Measurements from ENCODE around the gene METTL25B.
A peak's percentile ranks its signal among the peaks of the same experiment; 100 is the strongest.
"Not testable (repeated sequence)": the region's sequence is repeated elsewhere in the genome, so short reads cannot be mapped to it uniquely, and the experiment has no call there.

The METTL25B gene

DNA sequence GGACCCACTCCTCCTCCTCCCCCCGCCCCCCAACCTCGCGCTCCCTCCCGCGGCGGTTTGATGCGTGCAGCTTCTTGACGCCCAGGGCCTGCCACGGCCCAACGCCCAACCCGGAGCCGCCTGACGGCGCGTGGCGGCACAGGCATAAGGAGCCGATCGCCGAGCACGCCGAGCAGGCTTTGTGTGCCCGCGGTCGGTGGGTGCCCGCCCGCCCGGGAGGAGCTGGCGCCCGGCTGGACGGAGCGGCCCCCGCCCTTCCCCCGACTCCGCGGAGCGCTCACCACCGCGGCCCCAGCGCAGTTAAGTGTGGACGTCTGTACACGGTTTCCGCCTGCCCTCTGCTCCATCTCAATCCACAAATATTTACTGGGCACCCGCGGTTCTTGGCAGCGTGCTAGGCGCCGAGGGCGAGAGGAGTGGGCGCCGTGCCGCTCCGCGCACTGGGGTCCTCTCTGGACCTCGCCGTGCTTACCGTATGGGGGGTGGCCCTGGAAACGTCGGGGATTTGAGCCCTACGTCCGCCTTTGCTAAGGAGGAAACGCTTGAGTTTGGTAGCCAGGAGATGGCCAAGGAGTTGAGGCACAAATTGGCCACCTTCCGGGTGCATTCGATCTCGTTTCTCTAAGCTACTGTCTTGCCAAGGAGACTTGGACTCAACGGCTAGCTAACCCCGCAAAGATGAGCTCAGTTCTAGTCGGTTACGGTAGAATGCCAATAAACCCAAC lies 23.6 kb downstream of the METTL25B start:
- Histone ChIP-seq H3K4me1 (ENCODE audit: control insufficient read depth, insufficient read depth, low read length) (peaks cover 45% of the 10 kb centered on the region), H3K9me3 (ENCODE audit: control insufficient read depth, low read length) (no peaks in the 10 kb centered on the region)
- peak; percentile 99 for DNase-seq (ENCODE audit: low read depth)

DNA sequence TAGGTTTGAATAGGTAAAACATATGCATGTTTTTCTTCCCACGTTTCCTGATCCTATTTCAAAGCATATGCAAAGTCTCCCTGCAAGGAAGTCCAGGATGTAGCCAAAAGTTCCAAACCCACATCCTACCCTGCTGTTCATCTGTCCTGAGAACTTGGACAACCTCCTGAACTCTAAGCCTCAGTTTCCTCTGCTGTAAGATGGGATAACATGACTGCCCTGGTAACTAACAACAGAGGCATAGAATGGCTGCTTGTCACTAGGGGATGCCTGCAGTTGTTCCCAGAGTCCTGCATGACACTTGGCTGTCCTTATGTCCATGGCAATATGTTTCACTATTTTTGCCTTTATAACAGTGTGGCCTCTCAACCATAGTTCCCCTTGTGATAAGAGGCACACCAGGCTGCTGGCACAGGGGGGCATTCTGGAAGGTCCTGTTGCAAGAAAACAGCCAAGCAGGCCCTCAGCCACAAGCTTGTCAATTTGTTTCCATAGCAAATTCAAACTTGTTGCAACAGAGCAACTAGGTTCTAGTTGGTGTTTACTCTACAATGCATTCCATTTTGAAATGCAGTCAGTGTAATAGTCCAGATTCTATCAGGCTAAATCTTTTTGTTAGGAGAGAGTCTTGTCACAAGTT lies 24.7 kb downstream of the METTL25B start:
- peaks cover 37% of the 10 kb centered on the region for H3K4me1 ChIP-seq (ENCODE audit: control insufficient read depth, insufficient read depth, low read length)
- H3K4me3 ChIP-seq (ENCODE audit: low read length) = peak overlapping the region; percentile 94
- DNase-seq (ENCODE audit: low read depth) = peak; percentile 89
- H3K27me3 ChIP-seq (replicated peaks; ENCODE audit: control insufficient read depth, insufficient read depth, low read length) = no peaks in the 10 kb centered on the region
- H3K9me3 ChIP-seq (ENCODE audit: control insufficient read depth, low read length) = no peaks in the 10 kb centered on the region
- H3K9ac ChIP-seq (ENCODE audit: low read length) = peak overlapping the region; percentile 97
- H3K36me3 ChIP-seq (ENCODE audit: control insufficient read depth, insufficient read depth, low read length, severe bottlenecking) = no peaks in the 10 kb centered on the region

More for the DNA sequence above, 23.6 kb downstream of the METTL25B start:
- no peaks in the 10 kb centered on the region for H3K36me3 ChIP-seq (ENCODE audit: control insufficient read depth, insufficient read depth, low read length, severe bottlenecking)
- H3K4me3 ChIP-seq (ENCODE audit: low read length) = peak overlapping the region; percentile 94
- H3K27me3 ChIP-seq (replicated peaks; ENCODE audit: control insufficient read depth, insufficient read depth, low read length) = no peaks in the 10 kb centered on the region
- H3K9ac ChIP-seq (ENCODE audit: low read length) = peak overlapping the region; percentile 97

DNA sequence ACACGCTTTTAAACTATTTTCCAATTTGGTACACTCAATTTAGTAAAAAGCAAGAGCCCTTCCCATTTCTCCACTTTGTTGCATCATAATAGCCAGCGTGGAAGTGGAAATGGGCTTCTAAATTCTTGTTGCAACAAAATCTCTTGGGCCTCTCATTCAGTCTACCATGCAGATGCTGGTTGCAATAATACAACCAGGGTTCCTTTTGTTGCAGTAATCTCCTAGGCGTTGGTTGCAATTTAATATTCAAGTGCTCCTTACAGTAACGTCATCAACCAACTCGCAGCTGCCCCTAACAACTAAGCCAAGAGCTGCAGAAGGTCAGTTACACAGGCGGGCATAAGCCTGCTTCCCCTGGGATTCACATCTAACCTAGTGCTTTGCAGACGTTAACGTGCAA lies 25.9 kb downstream of the METTL25B start:
- DNase-seq (ENCODE audit: low read depth) = no peak
- Histone ChIP-seq H3K9me3 (ENCODE audit: control insufficient read depth, low read length) (no peaks in the 10 kb centered on the region), H3K27me3 (replicated peaks; ENCODE audit: control insufficient read depth, insufficient read depth, low read length) (no peaks in the 10 kb centered on the region), H3K4me3 (ENCODE audit: low read length) (no peak overlapping the region), H3K9ac (ENCODE audit: low read length) (no peak overlapping the region), H3K4me1 (ENCODE audit: control insufficient read depth, insufficient read depth, low read length) (peaks cover 24% of the 10 kb centered on the region), H3K36me3 (ENCODE audit: control insufficient read depth, insufficient read depth, low read length, severe bottlenecking) (no peaks in the 10 kb centered on the region)

DNA sequence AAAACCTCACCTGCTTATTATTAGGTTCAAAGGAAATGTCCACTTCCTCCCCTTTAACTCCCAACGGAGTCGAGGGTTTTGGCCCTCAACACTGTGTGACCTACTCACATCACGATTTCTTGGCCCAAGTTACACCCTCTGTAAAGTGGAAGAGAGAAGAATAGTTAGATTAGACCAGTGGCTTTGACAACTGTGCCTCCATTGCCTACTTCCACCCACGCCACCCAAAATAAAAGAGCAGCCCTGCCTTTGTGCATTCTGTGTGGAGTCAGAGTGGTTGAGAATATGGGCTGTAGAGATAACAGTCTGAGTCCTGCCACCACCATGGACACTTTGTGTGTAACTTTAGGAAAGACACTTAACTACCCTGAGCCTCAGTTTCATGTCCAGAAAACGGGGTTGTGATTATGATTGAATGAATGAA lies 27.3 kb downstream of the METTL25B start:
- Histone ChIP-seq H3K9me3 (ENCODE audit: control insufficient read depth, low read length) (no peaks in the 10 kb centered on the region), H3K4me1 (ENCODE audit: control insufficient read depth, insufficient read depth, low read length) (peaks cover 17% of the 10 kb centered on the region), H3K4me3 (ENCODE audit: low read length) (no peak overlapping the region), H3K9ac (ENCODE audit: low read length) (no peak overlapping the region), H3K36me3 (ENCODE audit: control insufficient read depth, insufficient read depth, low read length, severe bottlenecking) (no peaks in the 10 kb centered on the region), H3K27me3 (replicated peaks; ENCODE audit: control insufficient read depth, insufficient read depth, low read length) (no peaks in the 10 kb centered on the region)
- no peak for DNase-seq (ENCODE audit: low read depth)

DNA sequence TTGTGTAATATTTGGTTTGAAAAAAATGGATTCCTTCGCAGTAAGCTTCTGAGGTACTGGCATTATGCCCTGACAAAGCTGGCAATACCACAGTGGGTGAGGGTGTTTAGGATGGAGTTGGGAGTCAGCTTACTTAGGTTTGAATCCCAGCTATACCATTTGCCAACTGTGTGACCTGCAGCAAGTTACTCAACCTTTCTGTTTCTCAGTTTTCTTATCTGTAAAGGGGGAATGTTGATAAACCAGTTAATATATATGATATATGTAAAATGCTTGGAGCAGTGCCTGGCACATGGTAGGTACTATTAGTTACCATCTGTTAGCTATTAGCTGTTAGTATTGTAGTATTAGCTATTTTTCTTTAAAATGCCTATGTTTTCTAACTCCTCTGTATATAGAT lies 28.1 kb downstream of the METTL25B start:
- DNase-seq (ENCODE audit: low read depth) = no peak
- Histone ChIP-seq H3K4me1 (ENCODE audit: control insufficient read depth, insufficient read depth, low read length) (peaks cover 17% of the 10 kb centered on the region), H3K9ac (ENCODE audit: low read length) (no peak overlapping the region), H3K4me3 (ENCODE audit: low read length) (no peak overlapping the region), H3K9me3 (ENCODE audit: control insufficient read depth, low read length) (no peaks in the 10 kb centered on the region), H3K27me3 (replicated peaks; ENCODE audit: control insufficient read depth, insufficient read depth, low read length) (no peaks in the 10 kb centered on the region), H3K36me3 (ENCODE audit: control insufficient read depth, insufficient read depth, low read length, severe bottlenecking) (no peaks in the 10 kb centered on the region)

DNA sequence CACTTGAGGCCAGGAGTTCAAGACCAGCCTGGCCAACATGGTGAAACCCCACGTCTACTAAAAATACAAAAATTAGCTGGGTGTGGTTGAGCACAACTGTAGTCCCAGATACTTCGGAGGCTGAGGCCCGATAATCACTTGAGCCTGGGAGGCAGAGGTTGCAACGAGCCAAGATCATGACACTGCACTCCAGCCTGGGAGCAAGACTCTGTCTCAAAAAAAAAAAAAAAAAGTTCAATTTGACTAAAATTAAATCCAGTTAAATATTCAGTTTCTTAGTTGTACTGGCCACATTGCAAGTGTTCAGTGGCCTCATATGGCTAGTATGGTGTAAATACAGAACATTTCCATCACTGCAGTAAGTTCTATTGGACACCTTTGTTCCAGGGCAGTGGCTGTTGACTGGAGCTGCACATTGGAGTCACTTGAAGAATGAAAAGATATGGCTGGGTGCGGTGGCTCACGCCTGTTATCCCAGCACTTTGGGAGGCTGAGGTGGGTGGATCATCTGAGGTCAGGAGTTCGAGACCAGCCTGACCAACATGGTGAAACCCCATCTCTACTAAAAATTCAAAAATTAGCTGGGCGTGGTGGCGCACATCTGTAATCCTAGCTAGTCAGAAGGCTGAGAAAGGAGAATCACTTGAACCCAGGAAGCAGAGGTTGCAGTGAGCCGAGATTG lies 29.4 kb downstream of the METTL25B start:
- not testable (repeated sequence) for H3K27me3 ChIP-seq (replicated peaks; ENCODE audit: control insufficient read depth, insufficient read depth, low read length); H3K9ac ChIP-seq (ENCODE audit: low read length); H3K4me3 ChIP-seq (ENCODE audit: low read length); H3K9me3 ChIP-seq (ENCODE audit: control insufficient read depth, low read length); DNase-seq (ENCODE audit: low read depth); H3K36me3 ChIP-seq (ENCODE audit: control insufficient read depth, insufficient read depth, low read length, severe bottlenecking)
- H3K4me1 ChIP-seq (ENCODE audit: control insufficient read depth, insufficient read depth, low read length) = peaks cover 12% of the 10 kb centered on the region

DNA sequence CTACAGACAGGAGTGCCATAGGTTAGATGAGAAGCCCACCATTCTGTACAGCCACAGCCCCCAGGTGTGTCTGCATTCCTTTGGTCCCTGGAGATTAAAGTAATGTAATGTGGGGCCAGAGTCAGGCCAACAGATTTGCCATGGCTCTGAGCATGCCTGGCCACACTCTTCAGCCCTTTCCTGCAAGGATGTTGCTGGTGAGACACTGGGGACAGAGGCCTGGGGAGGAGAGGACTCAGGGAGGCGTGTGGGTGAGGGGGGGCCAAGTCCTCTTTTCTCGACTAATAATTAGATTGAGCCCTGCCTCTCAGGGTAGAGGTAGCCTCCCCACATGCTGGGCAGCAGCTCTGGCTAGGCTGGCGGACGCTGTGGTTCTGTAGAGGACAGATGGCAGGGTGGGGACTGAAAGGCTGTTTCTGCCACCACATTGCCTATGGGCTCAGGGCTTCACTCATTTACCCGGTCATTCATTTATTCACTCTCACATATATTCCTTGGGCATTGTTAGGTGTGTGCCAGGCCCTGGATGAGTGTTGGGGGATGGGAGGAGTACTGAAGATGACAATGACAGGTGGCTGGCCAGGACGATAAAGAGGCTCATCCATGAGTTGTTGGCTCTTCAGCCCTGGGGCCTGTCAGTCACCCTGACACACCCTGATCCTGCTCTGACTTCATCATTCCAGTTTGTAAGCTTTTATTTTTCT lies 32.0 kb downstream of the METTL25B start:
- no peak for DNase-seq (ENCODE audit: low read depth)
- H3K36me3 ChIP-seq (ENCODE audit: control insufficient read depth, insufficient read depth, low read length, severe bottlenecking) = no peaks in the 10 kb centered on the region
- no peak overlapping the region for H3K9ac ChIP-seq (ENCODE audit: low read length)
- no peaks in the 10 kb centered on the region for H3K4me1 ChIP-seq (ENCODE audit: control insufficient read depth, insufficient read depth, low read length)
- no peak overlapping the region for H3K4me3 ChIP-seq (ENCODE audit: low read length)
- no peaks in the 10 kb centered on the region for H3K27me3 ChIP-seq (replicated peaks; ENCODE audit: control insufficient read depth, insufficient read depth, low read length)
- no peaks in the 10 kb centered on the region for H3K9me3 ChIP-seq (ENCODE audit: control insufficient read depth, low read length)

DNA sequence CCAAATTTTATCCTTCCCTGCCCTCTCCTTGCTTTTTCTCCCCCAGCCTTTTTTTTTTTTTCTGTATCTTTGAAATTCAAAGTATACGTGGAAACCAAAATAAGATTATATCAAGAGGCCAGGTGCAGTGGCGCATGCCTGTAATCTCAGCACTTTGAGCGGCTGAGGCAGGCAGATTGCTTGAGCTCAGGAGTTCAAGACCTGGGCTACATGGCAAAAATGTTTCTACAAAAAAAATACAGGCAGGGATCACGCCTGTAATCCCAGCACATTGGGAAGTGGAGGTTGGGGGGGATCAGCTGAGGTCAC lies 32.5 kb downstream of the METTL25B start:
- Histone ChIP-seq H3K9ac (ENCODE audit: low read length) (no peak overlapping the region), H3K4me3 (ENCODE audit: low read length) (no peak overlapping the region), H3K4me1 (ENCODE audit: control insufficient read depth, insufficient read depth, low read length) (peaks cover 2% of the 10 kb centered on the region), H3K9me3 (ENCODE audit: control insufficient read depth, low read length) (no peaks in the 10 kb centered on the region), H3K27me3 (replicated peaks; ENCODE audit: control insufficient read depth, insufficient read depth, low read length) (no peaks in the 10 kb centered on the region), H3K36me3 (ENCODE audit: control insufficient read depth, insufficient read depth, low read length, severe bottlenecking) (no peaks in the 10 kb centered on the region)
- DNase-seq (ENCODE audit: low read depth) = no peak

DNA sequence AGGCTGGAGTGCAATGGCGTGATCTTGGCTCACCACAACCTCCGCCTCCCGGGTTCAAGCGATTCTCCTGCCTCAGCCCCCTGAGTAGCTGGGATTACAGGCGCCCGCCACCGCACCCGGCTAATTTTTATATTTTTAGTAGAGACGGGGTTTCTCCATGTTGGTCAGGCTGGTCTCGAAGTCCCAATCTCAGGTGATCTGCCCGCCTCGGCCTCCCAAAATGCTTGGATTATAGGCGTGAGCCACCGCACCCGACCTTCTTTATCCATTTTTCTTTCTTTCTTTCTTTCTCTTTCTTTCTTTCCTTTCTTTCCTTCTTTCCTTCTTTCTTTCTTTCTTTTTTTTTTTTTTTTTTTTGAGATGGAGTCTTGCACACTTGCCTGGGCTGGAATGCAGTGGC lies 36.9 kb downstream of the METTL25B start:
- H3K27me3 ChIP-seq (replicated peaks; ENCODE audit: control insufficient read depth, insufficient read depth, low read length); H3K9ac ChIP-seq (ENCODE audit: low read length); DNase-seq (ENCODE audit: low read depth); H3K36me3 ChIP-seq (ENCODE audit: control insufficient read depth, insufficient read depth, low read length, severe bottlenecking); H3K9me3 ChIP-seq (ENCODE audit: control insufficient read depth, low read length); H3K4me3 ChIP-seq (ENCODE audit: low read length): not testable (repeated sequence)
- peaks cover 27% of the 10 kb centered on the region for H3K4me1 ChIP-seq (ENCODE audit: control insufficient read depth, insufficient read depth, low read length)

DNA sequence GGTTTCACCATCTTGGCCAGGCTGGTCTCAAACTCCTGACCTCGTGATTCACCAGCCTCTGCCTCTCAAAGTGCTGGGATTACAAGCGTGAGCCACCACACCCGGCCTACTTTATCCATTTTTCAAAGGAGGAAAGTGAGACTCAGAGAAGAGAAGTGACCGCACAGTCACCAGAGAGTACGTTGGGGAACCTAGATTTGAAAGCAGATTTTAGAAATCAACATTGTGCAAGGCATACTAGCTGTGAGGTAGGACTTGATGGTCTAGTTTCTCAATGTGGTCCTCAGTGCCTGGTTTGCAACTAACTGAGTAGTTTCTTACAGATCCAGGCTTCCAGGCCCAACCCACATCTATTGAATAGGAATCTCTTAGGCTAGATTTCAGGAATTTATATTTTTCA lies 37.4 kb downstream of the METTL25B start:
- Histone ChIP-seq H3K9ac (ENCODE audit: low read length) (no peak overlapping the region), H3K27me3 (replicated peaks; ENCODE audit: control insufficient read depth, insufficient read depth, low read length) (no peaks in the 10 kb centered on the region), H3K4me3 (ENCODE audit: low read length) (peak overlapping the region; percentile 98), H3K9me3 (ENCODE audit: control insufficient read depth, low read length) (no peaks in the 10 kb centered on the region), H3K36me3 (ENCODE audit: control insufficient read depth, insufficient read depth, low read length, severe bottlenecking) (peaks cover 8% of the 10 kb centered on the region), H3K4me1 (ENCODE audit: control insufficient read depth, insufficient read depth, low read length) (peaks cover 27% of the 10 kb centered on the region)
- no peak for DNase-seq (ENCODE audit: low read depth)

Measured in adipocyte (in vitro differentiated cells).